ENCODE data around the gene HOXB5. TPM values are rescaled to one million over a fixed set of nuclear protein-coding genes. Genes with fewer than 3 reads are reported as not detected.

Gene HOXB5
- total and polyA plus RNA-seq, 10 of the 15 experiments (the other 5 are each of a cell fraction or from before 2014, with no cell fraction given), result not detected

DNA sequence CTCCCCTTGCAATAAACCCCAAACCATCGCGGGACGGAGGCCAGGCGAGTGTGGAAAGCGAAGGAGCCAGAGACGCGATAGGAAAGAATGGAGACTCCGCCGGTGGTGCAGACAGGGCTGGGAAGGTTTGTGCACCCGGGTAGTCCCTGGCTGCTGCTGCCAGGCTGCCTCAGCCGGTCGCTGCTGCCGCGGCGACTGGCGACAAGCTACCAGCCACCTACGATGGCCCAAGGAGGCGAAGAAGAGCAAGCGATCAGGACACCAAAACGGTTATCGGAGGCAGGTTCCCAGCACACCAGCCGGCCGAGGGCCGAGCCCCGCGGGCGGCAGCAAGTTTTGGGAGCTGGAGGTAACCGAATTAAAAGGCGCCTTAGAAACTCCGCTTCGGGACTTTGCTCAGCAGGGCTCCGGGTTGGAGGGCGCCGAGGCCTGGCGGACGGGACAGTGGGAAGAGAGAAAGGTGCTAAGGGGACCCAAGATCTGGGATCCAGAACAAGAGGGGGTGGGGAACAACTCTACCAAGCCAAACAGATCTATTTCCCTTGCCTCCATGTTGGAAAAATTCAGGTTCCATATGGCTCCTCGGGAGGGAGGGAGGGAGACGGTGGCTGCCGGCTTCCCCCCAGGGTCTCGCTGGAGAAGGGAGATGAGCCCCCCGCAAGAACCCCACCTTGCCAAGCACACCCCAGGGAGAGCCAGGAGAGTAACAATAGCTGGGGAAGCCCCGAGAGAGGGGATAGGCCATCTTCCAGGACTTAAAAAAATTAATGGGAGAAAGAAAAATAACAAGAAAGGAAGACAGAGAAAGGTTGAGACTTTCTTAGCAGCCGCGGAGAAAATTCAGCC, 38.9 kb downstream of the HOXB5 start:
- WGBS (ENCODE audit: insufficient coverage, insufficient replicate concordance, low lambda C conversion rate, missing lambda C conversion rate), result 90% methylated on average over 41 of the region's 44 CpGs
- FAIRE-seq, result no peak
- Histone ChIP-seq H3K27me3 (replicated peaks in 1 of 2; ENCODE audit: control insufficient read depth in 2 of 2, insufficient read depth in 2 of 2, low read length in 1 of 2) (no peaks in the 10 kb centered on the region), H3K79me2 (ENCODE audit: control insufficient read depth, insufficient read depth, low read length) (no peaks in the 10 kb centered on the region), H3K36me3 (ENCODE audit: control insufficient read depth in 2 of 2, insufficient read depth in 2 of 2, low read length in 1 of 2) (peaks cover 0 to 6% of the 10 kb centered on the region in 2 experiments; a peak in 2 of 4 replicates), H3K4me3 (no peak overlapping the region), H3K4me1 (ENCODE audit: control insufficient read depth, insufficient read depth, low read length) (no peaks in the 10 kb centered on the region), H4K20me1 (ENCODE audit: control insufficient read depth, insufficient read depth) (no peaks in the 10 kb centered on the region), H2AFZ (ENCODE audit: control insufficient read depth, low read depth, low read length) (no peak overlapping the region), H3K9ac (ENCODE audit: control insufficient read depth, insufficient read depth, low read length) (no peak overlapping the region), H3K27ac (ENCODE audit: control insufficient read depth, insufficient read depth) (no peak overlapping the region), H3K9me3 (replicated peaks; ENCODE audit: control insufficient read depth, insufficient read depth, low read length) (no peaks in the 10 kb centered on the region), H3K4me2 (ENCODE audit: control insufficient read depth, insufficient read depth) (no peak overlapping the region)
- no peak for DNase-seq (ENCODE audit: low read depth, low spot score)
- no TSS peak for BruUV-seq (replicated peaks)
- ChIA-PET RAD21 (ENCODE audit: unreplicated experiment) (interaction anchor here (0.9 kb wide), 1 partner anchor 42 kb away, joined by 3 read pairs; no protein-coding TSS in a partner anchor), SMC1A (ENCODE audit: uncharacterized antibody, unreplicated experiment) (interaction anchor here (1.1 to 1.5 kb wide), 4 partner anchors 8 to 140 kb away, joined by 3 read pairs; no protein-coding TSS in a partner anchor), POLR2A (interaction anchor here (1.2 kb wide), 1 partner anchor 8 kb away, joined by 4 read pairs; no protein-coding TSS in a partner anchor), CTCF (interaction anchor here (0.9 kb wide), 1 partner anchor 56 kb away, joined by 3 read pairs; no protein-coding TSS in a partner anchor)
- in situ Hi-C loops (cut with MboI) (no loop called here), intact Hi-C loops (cut with micrococcal nuclease; ENCODE audit: unreplicated experiment) (no loop called here)
- TF ChIP-seq CHD2 (IDR thresholded peaks at IDR 0.05; ENCODE audit: borderline replicate concordance, low read depth, low read length) (no peak), ZNF24 (IDR thresholded peaks at IDR 0.05) (no peak), NFYA (IDR thresholded peaks at IDR 0.05; ENCODE audit: borderline replicate concordance, low read depth, low read length) (no peak), ZNF384 (IDR thresholded peaks at IDR 0.05; ENCODE audit: borderline replicate concordance, low read depth, low read length) (no peak), RCOR1 (conservative IDR thresholded peaks at IDR 0.05; ENCODE audit: low read depth, low read length) (no peak), BCL3 (IDR thresholded peaks at IDR 0.05; ENCODE audit: borderline replicate concordance, insufficient read depth, low read depth, low read length, poor library complexity, severe bottlenecking) (no peak), SMARCA5 (IDR thresholded peaks at IDR 0.05) (no peak), STAT3 (IDR thresholded peaks at IDR 0.05; ENCODE audit: low read depth, low read length) (no peak), RAD21 (IDR thresholded peaks at IDR 0.05; ENCODE audit: insufficient read depth, low read depth, low read length) (no peak), IRF3 (IDR thresholded peaks at IDR 0.05) (no peak), EED (IDR thresholded peaks at IDR 0.05; ENCODE audit: low read depth) (no peak), WRNIP1 (IDR thresholded peaks at IDR 0.05; ENCODE audit: borderline replicate concordance, low read depth, low read length) (no peak)
- TF ChIP-seq, protein P1, sequence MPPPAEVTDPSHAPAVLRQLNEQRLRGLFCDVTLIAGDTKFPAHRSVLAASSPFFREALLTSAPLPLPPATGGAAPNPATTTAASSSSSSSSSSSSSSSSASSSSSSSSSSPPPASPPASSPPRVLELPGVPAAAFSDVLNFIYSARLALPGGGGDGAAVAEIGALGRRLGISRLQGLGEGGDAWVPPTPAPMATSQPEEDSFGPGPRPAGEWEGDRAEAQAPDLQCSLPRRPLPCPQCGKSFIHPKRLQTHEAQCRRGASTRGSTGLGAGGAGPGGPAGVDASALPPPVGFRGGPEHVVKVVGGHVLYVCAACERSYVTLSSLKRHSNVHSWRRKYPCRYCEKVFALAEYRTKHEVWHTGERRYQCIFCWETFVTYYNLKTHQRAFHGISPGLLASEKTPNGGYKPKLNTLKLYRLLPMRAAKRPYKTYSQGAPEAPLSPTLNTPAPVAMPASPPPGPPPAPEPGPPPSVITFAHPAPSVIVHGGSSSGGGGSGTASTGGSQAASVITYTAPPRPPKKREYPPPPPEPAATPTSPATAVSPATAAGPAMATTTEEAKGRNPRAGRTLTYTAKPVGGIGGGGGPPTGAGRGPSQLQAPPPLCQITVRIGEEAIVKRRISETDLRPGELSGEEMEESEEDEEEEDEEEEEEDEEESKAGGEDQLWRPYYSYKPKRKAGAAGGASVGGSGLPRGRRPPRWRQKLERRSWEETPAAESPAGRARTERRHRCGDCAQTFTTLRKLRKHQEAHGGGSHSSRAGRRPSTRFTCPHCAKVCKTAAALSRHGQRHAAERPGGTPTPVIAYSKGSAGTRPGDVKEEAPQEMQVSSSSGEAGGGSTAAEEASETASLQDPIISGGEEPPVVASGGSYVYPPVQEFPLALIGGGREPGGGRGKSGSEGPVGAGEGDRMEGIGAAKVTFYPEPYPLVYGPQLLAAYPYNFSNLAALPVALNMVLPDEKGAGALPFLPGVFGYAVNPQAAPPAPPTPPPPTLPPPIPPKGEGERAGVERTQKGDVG (CRISPR knock-in tag; IDR thresholded peaks at IDR 0.05), result no peak
- no peak for ATAC-seq

Measured in GM12878 (cell line).